Hair follicular keratinocyte (primary cell): Measurements from ENCODE around the gene EFEMP2. TPM values are rescaled to one million over a fixed set of nuclear protein-coding genes. Genes with fewer than 3 reads are reported as not detected.

Experiments used
- total RNA-seq: library from RNA; depleted of rRNA; stranded (reverse); fragments of >200 nt; gene quantifications from 2 replicates; pipeline ENCODE4 v1.2.3, GENCODE V29; 2015

The EFEMP2 gene
- 7.0 and 20.5 TPM in 2 replicates for total RNA-seq

GRCh38 chr11:65872586-65873317 lies at the start of gene EFEMP2:
TSS of gene EFEMP2 (minus strand) at chr11:65872800. CDS start at chr11:65872354, 446 bp downstream.

DNA sequence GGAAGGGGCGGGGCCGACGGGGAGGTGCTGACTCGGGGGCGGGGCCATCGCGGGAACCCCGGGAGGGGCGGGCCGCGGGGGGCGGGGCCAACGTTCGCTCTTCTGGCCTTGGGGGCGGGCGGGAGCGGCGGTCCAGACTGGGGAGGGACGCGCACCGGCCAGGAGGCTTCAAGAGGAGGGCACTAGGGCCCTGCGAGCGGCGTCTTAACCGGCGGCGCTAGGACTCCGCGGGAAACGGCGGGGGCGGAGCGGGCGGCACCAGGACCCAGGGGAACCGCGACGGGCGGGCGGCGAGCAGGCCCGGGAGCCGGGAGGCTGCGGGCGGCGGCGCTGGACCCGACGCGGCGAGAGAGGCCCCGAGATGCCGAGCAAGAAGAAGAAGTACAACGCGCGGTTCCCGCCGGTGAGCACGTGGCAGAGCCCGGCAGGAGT lies 46.6 kb upstream of the EFEMP2 start, which contains the start of gene DRAP1:
Gene DRAP1, plus strand, starts transcription at position 286 of the 432 bp plus-strand sequence. Its CDS starts 76 bp downstream, at position 362.

DNA sequence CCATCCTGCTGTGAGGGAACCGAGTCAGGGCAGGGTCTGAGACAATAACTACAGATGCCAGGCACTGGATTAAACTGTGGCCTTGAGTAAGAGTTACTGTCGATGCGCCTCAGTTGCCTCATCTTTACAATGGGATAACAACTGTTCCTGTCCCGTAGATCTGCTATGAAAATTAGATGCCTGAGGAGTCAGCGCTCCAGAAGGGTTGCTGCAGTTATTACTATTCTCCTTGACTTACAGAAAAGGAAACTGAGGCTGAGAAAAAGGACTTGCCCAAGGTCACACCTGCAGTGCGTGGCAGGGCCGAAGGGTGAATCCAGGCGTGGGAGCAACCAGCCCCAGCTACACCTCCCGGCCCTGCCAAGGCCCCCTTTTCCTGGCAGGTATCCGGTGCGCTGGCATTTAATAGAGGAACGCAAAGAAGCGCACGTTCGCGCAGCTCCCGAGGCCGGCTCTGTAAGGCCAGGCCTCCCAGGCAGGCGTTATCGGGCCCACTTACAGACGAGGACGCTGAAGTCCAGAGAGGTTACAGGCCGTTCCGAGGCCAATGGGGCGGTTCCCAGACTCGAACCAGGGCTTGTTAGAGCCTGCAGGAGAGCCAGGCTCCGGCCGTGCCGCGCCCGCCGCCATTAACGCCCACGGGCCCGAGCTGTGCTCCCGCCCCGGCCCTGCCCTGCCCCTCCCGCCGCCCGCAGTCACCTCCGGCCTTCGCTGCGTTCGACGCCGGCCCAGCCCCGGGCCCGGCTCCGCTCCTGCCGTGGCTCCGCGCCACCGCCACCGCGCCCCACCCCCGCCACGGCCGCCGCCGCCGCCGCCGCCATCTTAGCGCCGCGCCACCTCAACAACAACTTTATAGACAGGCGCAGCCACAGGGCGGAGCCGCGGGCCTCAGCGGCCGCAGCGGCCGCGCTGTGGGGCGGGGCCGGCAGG lies 45.9 kb upstream of the EFEMP2 start, which contains the start of gene C11orf68:
Gene C11orf68, minus strand, starts transcription at position 852 of the 930 bp plus-strand sequence. Its CDS starts 31 bp downstream, at position 821.

DNA sequence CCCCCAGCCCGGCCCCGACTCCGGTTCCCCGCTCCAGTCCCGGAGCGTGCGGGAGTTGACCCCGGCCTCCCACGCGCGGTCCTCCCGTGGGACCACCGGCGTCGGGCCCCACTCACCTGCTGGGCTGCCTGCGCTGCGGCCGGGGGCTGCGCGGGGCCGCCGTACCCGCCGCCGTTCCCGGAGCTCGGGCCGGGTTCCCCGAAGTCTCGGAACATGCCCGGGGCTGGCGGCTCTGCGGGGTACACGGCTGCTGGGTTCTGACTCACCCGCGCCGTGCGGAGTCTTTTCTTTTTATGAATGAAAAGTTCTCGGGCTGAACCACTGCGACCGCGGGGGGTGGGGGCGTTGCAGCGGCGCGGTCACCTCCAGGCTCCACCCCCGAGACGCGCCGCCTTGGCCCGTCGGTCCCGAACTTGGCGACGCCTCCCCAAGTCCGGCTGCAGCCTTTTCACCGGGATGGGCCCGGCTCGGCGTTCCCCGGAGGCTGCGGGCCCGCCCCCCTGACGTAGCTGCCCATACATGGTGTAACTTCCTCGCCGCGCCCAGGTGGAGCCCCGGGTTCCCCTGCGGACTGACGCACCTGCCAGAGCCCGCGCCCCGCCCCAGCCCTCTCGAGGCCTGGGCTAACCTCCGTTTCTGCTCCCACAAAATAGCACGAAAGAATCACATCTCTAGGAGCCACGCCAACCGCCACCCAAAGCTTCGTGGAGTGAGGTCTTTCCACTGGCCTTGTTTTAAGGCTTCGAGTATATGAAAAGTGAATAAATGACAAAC lies 27.7 kb upstream of the EFEMP2 start, which contains the start of gene FOSL1:
Gene FOSL1, minus strand, starts transcription at position 264 of the 774 bp plus-strand sequence. Its CDS starts 49 bp downstream, at position 215.

GRCh38 chr11:65890324-65891218 lies 18.0 kb upstream of the EFEMP2 start, which contains the start of gene CCDC85B:
TSS of gene CCDC85B (plus strand) at chr11:65890673. CDS start at chr11:65890784, 111 bp downstream.

DNA sequence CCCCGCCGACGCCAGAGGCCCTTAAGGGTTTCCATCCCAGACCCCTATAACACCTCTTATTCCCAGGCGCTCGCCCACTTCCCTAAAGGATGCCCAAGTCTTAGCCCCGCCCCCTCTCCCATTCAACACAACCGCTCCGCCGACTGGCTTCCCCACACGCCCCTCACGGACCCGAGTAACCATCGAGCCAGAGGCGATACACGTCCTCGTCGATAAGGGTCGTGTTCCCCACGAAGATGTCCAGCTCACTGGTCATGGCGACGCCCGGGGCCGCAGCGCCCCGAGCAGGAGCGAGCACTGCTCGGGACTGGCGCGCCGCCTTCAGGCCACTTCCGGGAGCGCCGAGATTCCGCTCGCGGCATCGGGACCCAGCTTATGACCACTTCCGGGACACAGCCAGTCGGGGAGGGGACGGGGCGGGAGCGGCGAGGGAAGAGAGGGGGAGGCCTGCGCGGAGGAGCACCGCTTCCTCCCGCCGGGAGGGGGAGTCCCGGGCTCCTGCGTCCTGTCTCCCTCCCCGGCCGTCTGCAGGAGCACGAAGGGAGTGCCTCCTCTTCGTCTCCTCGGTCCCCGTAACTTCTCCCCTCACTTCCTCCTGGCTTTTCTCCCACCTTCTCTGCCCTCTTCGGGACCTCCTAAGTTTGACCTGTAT lies 15.7 kb upstream of the EFEMP2 start, which contains the start of gene FIBP:
Gene FIBP, minus strand, starts transcription at position 309 of the 652 bp plus-strand sequence. Its CDS starts 53 bp downstream, at position 256.

GRCh38 chr11:65879617-65880016 lies 7.0 kb upstream of the EFEMP2 start, which contains the start of gene CTSW:
TSS of gene CTSW (plus strand) at chr11:65879837. CDS start at chr11:65879855, 18 bp downstream.

DNA sequence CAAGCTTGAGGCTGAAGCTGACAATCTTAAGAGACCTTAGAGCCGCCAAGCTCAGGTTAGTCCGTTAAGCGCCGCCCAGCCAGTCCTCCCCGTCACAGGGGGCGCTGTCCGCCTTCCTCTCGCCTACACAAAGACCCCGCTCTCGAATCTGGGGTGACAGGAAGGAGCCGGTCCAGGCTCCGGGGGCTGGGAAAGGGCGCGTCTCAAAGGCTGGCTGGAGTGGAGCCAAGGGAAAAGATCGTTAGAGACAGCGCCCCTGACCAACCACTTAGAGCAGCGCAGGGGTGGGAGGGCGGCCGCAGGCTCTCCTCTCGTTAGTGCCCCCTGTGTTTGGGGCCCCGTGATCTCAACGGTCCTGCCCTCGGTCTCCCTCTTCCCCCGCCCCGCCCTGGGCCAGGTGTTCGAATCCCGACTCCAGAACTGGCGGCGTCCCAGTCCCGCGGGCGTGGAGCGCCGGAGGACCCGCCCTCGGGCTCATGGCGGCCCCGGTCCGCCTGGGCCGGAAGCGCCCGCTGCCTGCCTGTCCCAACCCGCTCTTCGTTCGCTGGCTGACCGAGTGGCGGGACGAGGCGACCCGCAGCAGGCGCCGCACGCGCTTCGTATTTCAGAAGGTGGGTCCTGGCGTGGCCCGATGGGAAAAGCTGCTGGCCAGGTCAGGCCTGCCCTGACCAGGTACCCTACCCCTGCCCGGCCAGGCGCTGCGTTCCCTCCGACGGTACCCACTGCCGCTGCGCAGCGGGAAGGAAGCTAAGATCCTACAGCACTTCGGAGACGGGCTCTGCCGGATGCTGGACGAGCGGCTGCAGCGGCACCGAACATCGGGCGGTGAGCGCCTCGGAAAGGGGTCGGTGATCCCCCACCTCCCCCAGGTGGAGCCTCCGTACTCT lies 12.1 kb downstream of the EFEMP2 start, which contains the start of gene MUS81:
Gene MUS81, plus strand, starts transcription at position 156 of the 887 bp plus-strand sequence. Its CDS starts 321 bp downstream, at position 477.

GRCh38 chr11:65857853-65858680 lies 14.5 kb downstream of the EFEMP2 start, which contains the start of gene CFL1:
TSS of gene CFL1 (minus strand) at chr11:65858180. CDS start at chr11:65858099, 81 bp downstream.

DNA sequence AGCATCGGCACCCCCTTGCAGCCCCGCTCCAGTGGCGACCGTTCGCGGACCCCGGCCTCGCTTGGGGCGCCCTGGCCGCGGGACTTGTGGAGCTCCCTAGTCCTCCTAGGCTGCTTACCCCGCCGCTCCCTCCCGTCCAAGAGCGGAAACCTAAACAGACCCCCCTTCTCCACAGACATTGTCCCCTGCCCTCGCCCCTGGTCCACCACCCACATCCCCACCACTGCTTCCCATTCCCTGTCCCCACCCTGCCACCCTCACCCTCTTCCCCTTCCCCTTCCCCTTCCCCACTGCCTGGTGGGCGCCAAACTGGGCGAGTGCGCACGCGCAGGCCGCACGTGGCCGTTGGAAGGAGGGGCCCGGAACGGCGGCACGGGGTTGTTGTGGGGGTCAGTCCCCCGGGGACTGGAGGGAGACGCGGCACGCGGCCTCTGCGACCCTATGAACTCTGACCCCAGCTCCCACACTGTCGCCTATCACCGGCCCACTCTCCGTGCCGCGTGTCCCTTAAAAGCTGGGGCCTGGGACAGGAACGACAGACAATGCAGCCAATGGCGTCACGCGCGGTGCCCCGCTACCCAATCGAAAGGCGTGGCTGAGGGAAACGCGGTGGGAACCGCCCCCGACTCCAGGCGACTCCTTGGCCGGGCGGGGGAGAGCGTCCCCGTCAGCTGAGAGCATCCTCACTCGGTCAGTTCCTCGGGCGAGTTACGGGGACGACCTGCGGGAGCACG lies 39.1 kb downstream of the EFEMP2 start, which contains the start of gene SNX32:
Gene SNX32, plus strand, starts transcription at position 667 of the 734 bp plus-strand sequence. CDS start 103 bp downstream, outside the sequence.

Other genes starting within 250 kb of the EFEMP2 start
- 19.0 and 19.4 TPM in 2 replicates for gene SIPA1, start 234.7 kb downstream of the EFEMP2 start, total RNA-seq
- gene RELA, start 209.9 kb downstream of the EFEMP2 start, total RNA-seq = 51.6 and 64.1 TPM in 2 replicates
- gene KAT5, start 160.5 kb downstream of the EFEMP2 start, total RNA-seq = 38.3 and 42.5 TPM in 2 replicates
- 48.7 and 94.1 TPM in 2 replicates for gene RNASEH2C, start 152.0 kb downstream of the EFEMP2 start, total RNA-seq
- 11.8 and 13.9 TPM in 2 replicates for gene AP5B1, start 91.8 kb downstream of the EFEMP2 start, total RNA-seq
- 0.91 and 3.8 TPM in 2 replicates for gene OVOL1, start 85.7 kb downstream of the EFEMP2 start, total RNA-seq
- gene SNX32, start 38.8 kb downstream of the EFEMP2 start, total RNA-seq = 0.23 TPM in 1 of 2 replicates, not detected in the other
- gene CFL1, start 14.6 kb downstream of the EFEMP2 start, total RNA-seq = 1,280 and 1,622 TPM in 2 replicates
- gene MUS81, start 12.4 kb downstream of the EFEMP2 start, total RNA-seq = 44.5 and 44.8 TPM in 2 replicates
- 0.08 TPM in 1 of 2 replicates, not detected in the other for gene CTSW, start 7.0 kb upstream of the EFEMP2 start, total RNA-seq
- gene FIBP, start 15.7 kb upstream of the EFEMP2 start, total RNA-seq = 137 and 189 TPM in 2 replicates
- 101 and 124 TPM in 2 replicates for gene CCDC85B, start 17.9 kb upstream of the EFEMP2 start, total RNA-seq
- 141 and 144 TPM in 2 replicates for gene FOSL1, start 27.6 kb upstream of the EFEMP2 start, total RNA-seq
- gene C11orf68, start 46.3 kb upstream of the EFEMP2 start, total RNA-seq = 15.5 and 17.6 TPM in 2 replicates
- gene DRAP1, start 46.6 kb upstream of the EFEMP2 start, total RNA-seq = 306 and 310 TPM in 2 replicates
- not detected in 2 replicates for gene TSGA10IP, start 72.7 kb upstream of the EFEMP2 start, total RNA-seq
- 28.7 and 32.7 TPM in 2 replicates for gene SART1, start 88.9 kb upstream of the EFEMP2 start, total RNA-seq
- 23.3 and 35.2 TPM in 2 replicates for gene EIF1AD, start 129.4 kb upstream of the EFEMP2 start, total RNA-seq
- gene BANF1, start 129.7 kb upstream of the EFEMP2 start, total RNA-seq = 93.5 and 105 TPM in 2 replicates
- gene CST6, start 139.2 kb upstream of the EFEMP2 start, total RNA-seq = 0.34 and 1.8 TPM in 2 replicates
- gene CATSPER1, start 153.7 kb upstream of the EFEMP2 start, total RNA-seq = not detected in 2 replicates
- gene GAL3ST3, start 176.4 kb upstream of the EFEMP2 start, total RNA-seq = not detected in 2 replicates
- 132 and 152 TPM in 2 replicates for gene SF3B2, start 179.6 kb upstream of the EFEMP2 start, total RNA-seq
- gene PACS1, start 197.5 kb upstream of the EFEMP2 start, total RNA-seq = 15.4 and 21.0 TPM in 2 replicates